Heart right ventricle (tissue), 16 donors: Measurements from ENCODE around the gene ANTXR1. TPM values are rescaled to one million over a fixed set of nuclear protein-coding genes. Genes with fewer than 3 reads are reported as not detected.

Experiments used
- ATAC-seq, 8 donors: fragments of 200-7000 bp; cut with Tn5 transposase; one replicate each; pipeline ENCODE4 v1.9.1; 2020; ENCODE audit warnings: mild to moderate bottlenecking in 8 of 8, moderate library complexity in 8 of 8, moderate number of reproducible peaks in 1 of 8
- DNase-seq, 2 donors: peaks; one replicate each; pipeline ENCODE4 v3.0.0-alpha.2; 2020
- H3K27ac ChIP-seq, 10 donors: fragments of 200-600 bp; sonication (generic) in 2 of 10; one replicate each; pipeline versions ENCODE4 v1.5.0 to v1.8.0; 2020 to 2022; ENCODE audit warnings: mild to moderate bottlenecking in 3 of 10
- H3K27me3 ChIP-seq, 7 donors: fragments of 200-600 bp; one replicate each; pipeline ENCODE4 v1.8.0; 2021 to 2022; ENCODE audit warnings: mild to moderate bottlenecking in 2 of 7
- H3K36me3 ChIP-seq, 9 donors: fragments of 200-600 bp; sonication (generic) in 1 of 9; one replicate each; pipeline versions ENCODE4 v1.5.0 to v1.8.0; 2020 to 2022; ENCODE audit warnings: mild to moderate bottlenecking in 2 of 9
- H3K4me1 ChIP-seq, 9 donors: fragments of 200-600 bp; sonication (generic) in 1 of 9; one replicate each; pipeline versions ENCODE4 v1.5.0 to v1.8.0; 2020 to 2022; ENCODE audit warnings: mild to moderate bottlenecking in 4 of 9
- H3K4me3 ChIP-seq, 10 donors: fragments of 200-600 bp; sonication (generic) in 2 of 10; one replicate each; pipeline versions ENCODE4 v1.5.0 to v1.8.0; 2020 to 2022; ENCODE audit warnings: mild to moderate bottlenecking in 7 of 10, moderate library complexity in 2 of 10
- H3K9me3 ChIP-seq, 11 donors: fragments of 200-600 bp in 10 of 11; sonication (generic) in 2 of 11; one replicate each; pipeline versions ENCODE4 v1.5.0 to v1.8.0; 2013 to 2022; ENCODE audit warnings: mild to moderate bottlenecking in 2 of 11, control low read depth in 1 of 11, moderate library complexity in 1 of 11
- CTCF ChIP-seq, 9 donors: fragments of 200-600 bp; sonication (generic) in 2 of 9; IDR thresholded peaks; one replicate each; pipeline versions ENCODE4 v1.5.0 to v1.8.0; 2021 to 2022; ENCODE audit warnings: antibody characterized with exemption in 9 of 9, mild to moderate bottlenecking in 5 of 9, moderate library complexity in 1 of 9
- WGBS, 2 donors: extraction: QIAGEN DNeasy Blood & Tissue Kit; methylation state at CpG; one replicate each; pipeline ENCODE4 v1.1.7; 2013; ENCODE audit warnings: inconsistent platforms in 1 of 2; 5-methylcytosine and 5-hydroxymethylcytosine counted together
- intact Hi-C, 10 donors: fragments of 100-400 bp; cut with DNase I; formaldehyde crosslinking; loops; one replicate each; pipeline versions ENCODE4 v1.11.1 to v1.14.2; 2022
- polyA plus RNA-seq, 2 donors: library from polyadenylated mRNA; stranded (reverse); fragments of 200-250 nt; gene quantifications; one replicate each; pipeline ENCODE4 v1.2.3, GENCODE V29; 2013
- total RNA-seq, 10 donors: library from RNA; stranded (reverse); fragmentation: NEBNext Ultra II Directional in 3 of 10; extraction: Animal tissue kit (Norgen Biotek cat#: 25700) in 3 of 10; gene quantifications; one replicate each; pipeline versions ENCODE4 v1.2.1 to v1.2.4, GENCODE V29; 2021 to 2023
- donor health status: Arrhythmogenic right ventricular cardiomyopathy.
- donor health status: ischemic (EF 13 %, LVEDD 7.1; RV severe dilation, severe dysfunction).
- donor health status: healthy with polysubstance abuse.
- donor health status: DM: no; HTN: yes; CAD: no.
- donor health status: DM: no; HTN: no; CAD: no.
- donor health status: ischemic (EF 25% LVEDD 6.9; RV normal size, moderate dysfunction).
- donor health status: ischemic (EF 25% LVEDD 5.7; RV mildly dilated, moderate dysfunction).
- donor health status: healthy.
- donor health status: DM: yes; HTN: yes; CAD: no.
- donor health status: Ischemic cardiomyopathy.
- donor health status: ischemic (EF 35%, LVEDD 5.7; RV mildly dilated, moderate dysfunction).
- donor health status: nonischemic (EF 11% LVEDD 7.7; RV severe dilation, severe dysfunction).
- donor health status: DM: yes; HTN: yes; CAD: no.
- donor health status: PGD.
- donor health status: ischemic (EF 29% LVEDD 5.4; RV normal size, mild dysfunction).
- donor health status: nonischemic (EF 23%, LVEDD 6.1; RV moderate dilation, normal function).

The ANTXR1 gene
- total and polyA plus RNA-seq, 12 donors = 8.9 to 33.1 (median 24.1) TPM

- 82 to 83% methylated on average over 3 of the region's 3 CpGs for WGBS, 2 donors
- ATAC-seq = no peak
- Histone ChIP-seq H3K4me1 (peaks cover 0 to 27% (median 16%) of the 10 kb centered on the region in 9 donors), H3K27me3 (no peaks in the 10 kb centered on the region), H3K4me3 (no peak overlapping the region), H3K36me3 (peaks cover 0 to 37% (median 0%) of the 10 kb centered on the region in 9 donors), H3K27ac (no peak overlapping the region), H3K9me3 (no peaks in the 10 kb centered on the region)
- intact Hi-C loops = no loop called here
- no peak for TF ChIP-seq CTCF (IDR thresholded peaks at IDR 0.05)
- no peak for DNase-seq
Observed at GRCh38 chr2:69125816-69126215, 112.8 kb downstream of the ANTXR1 start.

GRCh38 chr2:69126341-69126740, 113.4 kb downstream of the ANTXR1 start:
- Histone ChIP-seq H3K9me3 (no peaks in the 10 kb centered on the region), H3K4me1 (peaks cover 0 to 27% (median 16%) of the 10 kb centered on the region in 9 donors), H3K27ac (no peak overlapping the region), H3K27me3 (no peaks in the 10 kb centered on the region), H3K36me3 (peaks cover 0 to 37% (median 0%) of the 10 kb centered on the region in 9 donors), H3K4me3 (no peak overlapping the region)
- intact Hi-C loops = no loop called here
- ATAC-seq = no peak
- DNase-seq = no peak
- no peak for TF ChIP-seq CTCF (IDR thresholded peaks at IDR 0.05)

- WGBS, 2 donors = 98% methylated on average over 6 of the region's 6 CpGs
Observed at GRCh38 chr2:69131452-69131851, 118.5 kb downstream of the ANTXR1 start.

DNA sequence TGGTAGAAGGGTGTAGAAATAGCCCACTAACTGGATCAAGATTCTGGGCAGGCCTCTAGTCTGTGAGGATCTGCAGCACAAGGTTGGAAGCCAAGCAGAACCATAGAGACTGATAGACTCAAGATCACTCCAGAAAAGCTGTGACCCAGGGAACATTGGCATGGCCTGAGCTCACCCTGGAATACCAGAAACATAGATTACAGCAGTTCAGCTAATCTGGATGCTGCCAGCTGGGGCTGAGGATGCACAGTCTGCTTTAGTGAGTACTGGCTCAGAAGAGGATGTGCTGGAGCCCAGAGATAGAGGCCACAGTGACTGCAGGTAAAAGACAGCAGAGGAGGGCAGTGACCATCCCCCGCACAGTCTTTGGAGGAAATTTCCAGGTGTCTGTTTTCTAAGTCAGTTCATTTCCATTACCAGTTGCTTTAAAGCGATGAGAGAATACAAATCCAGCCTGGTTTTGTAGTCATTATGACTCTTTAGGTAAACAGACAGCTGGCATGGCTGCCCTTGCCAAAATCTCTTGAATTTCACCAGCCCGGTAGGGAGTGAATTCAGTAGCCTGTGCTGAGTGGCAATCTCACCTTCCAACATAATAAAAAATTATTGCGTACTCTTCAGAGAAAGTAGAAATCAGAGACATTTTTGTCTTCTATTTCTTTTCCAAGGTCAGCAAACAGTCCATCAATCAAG, 119.2 kb downstream of the ANTXR1 start:
- Histone ChIP-seq H3K27me3 (no peaks in the 10 kb centered on the region), H3K9me3 (no peaks in the 10 kb centered on the region), H3K4me1 (peaks cover 0 to 10% (median 3%) of the 10 kb centered on the region in 9 donors), H3K4me3 (no peak overlapping the region), H3K36me3 (peaks cover 0 to 10% (median 0%) of the 10 kb centered on the region in 9 donors), H3K27ac (no peak overlapping the region)
- no peak for TF ChIP-seq CTCF (IDR thresholded peaks at IDR 0.05)
- intact Hi-C loops = no loop called here
- 94 to 98% methylated on average over 4 of the region's 4 CpGs for WGBS, 2 donors
- DNase-seq (no peak), ATAC-seq (peak in 3 of 8 donors; percentile 34 to 77 (median 37))

More at GRCh38 chr2:69131452-69131851, 118.5 kb downstream of the ANTXR1 start:
- Histone ChIP-seq H3K36me3 (peaks cover 0 to 10% (median 0%) of the 10 kb centered on the region in 9 donors), H3K27ac (no peak overlapping the region), H3K4me3 (no peak overlapping the region), H3K27me3 (no peaks in the 10 kb centered on the region), H3K4me1 (peaks cover 0 to 12% (median 6%) of the 10 kb centered on the region in 9 donors), H3K9me3 (no peaks in the 10 kb centered on the region)
- ATAC-seq (no peak), DNase-seq (no peak)
- intact Hi-C loops = no loop called here
- no peak for TF ChIP-seq CTCF (IDR thresholded peaks at IDR 0.05)
